GM18907 (cell line): ENCODE results near the gene RITA1.

ENCODE experiments used
- ATAC-seq: cut with Tn5 transposase; IDR thresholded peaks from one replicate; pipeline ENCODE4 v1.9.1; 2021; ENCODE audit warnings: mild to moderate bottlenecking, moderate library complexity; ENCODE audit not compliant: unreplicated experiment

RITA1 gene

GRCh38 chr12:113241191-113242025 is 55.9 kb downstream of the RITA1 start:
- no peak for ATAC-seq
